ENCODE measurements around the gene LLGL2.

GRCh38 chr17:75507733-75508719 lies 17.5 kb upstream of the LLGL2 start:
- TF ChIP-seq CTCF (IDR thresholded peaks at IDR 0.05; ENCODE audit: low read depth, low read length, poor library complexity, severe bottlenecking) (no peak), EZH2phosphoT487 (IDR thresholded peaks at IDR 0.05; ENCODE audit: borderline replicate concordance, low read length) (no peak)
